ENCODE measurements around the gene ATP2B3.
"Not testable (repeated sequence)": the region's sequence is repeated elsewhere in the genome, so short reads cannot be mapped to it uniquely, and the experiment has no call there.

Gene ATP2B3

GRCh38 chrX:153599192-153600031, 82.0 kb downstream of the ATP2B3 start:
- Histone ChIP-seq H3K4me1 (ENCODE audit: insufficient read depth, low read length) (peaks cover 17% of the 10 kb centered on the region), H3K27ac (ENCODE audit: low read depth, low read length) (no peak overlapping the region), H3K9me3 (ENCODE audit: low read length) (no peaks in the 10 kb centered on the region), H3K9ac (ENCODE audit: low read length) (peak overlapping the region; percentile 46), H3K27me3 (ENCODE audit: control insufficient read depth in 1 of 2, insufficient read depth in 2 of 2, low read length in 2 of 2) (peaks cover 0 to 13% of the 10 kb centered on the region in 2 donors), H3K36me3 (ENCODE audit: insufficient read depth, low read length) (peaks cover 2% of the 10 kb centered on the region), H3K4me3 (ENCODE audit: low read depth in 1 of 2, low read length in 2 of 2) (peak overlapping the region; percentile 29 to 57)

- Histone ChIP-seq H3K9ac (ENCODE audit: low read length) (peak overlapping the region; percentile 46), H3K27ac (ENCODE audit: low read depth, low read length) (no peak overlapping the region), H3K27me3 (ENCODE audit: control insufficient read depth in 1 of 2, insufficient read depth in 2 of 2, low read length in 2 of 2) (peaks cover 0 to 13% of the 10 kb centered on the region in 2 donors)
Observed at GRCh38 chrX:153600032-153600373, 82.6 kb downstream of the ATP2B3 start.

GRCh38 chrX:153600921-153601320, 83.5 kb downstream of the ATP2B3 start:
- Histone ChIP-seq H3K4me1 (ENCODE audit: insufficient read depth, low read length) (peaks cover 17% of the 10 kb centered on the region), H3K27ac (ENCODE audit: low read depth, low read length) (no peak overlapping the region), H3K9ac (ENCODE audit: low read length) (no peak overlapping the region), H3K27me3 (ENCODE audit: control insufficient read depth in 1 of 2, insufficient read depth in 2 of 2, low read length in 2 of 2) (peaks cover 0 to 8% of the 10 kb centered on the region in 2 donors), H3K9me3 (ENCODE audit: low read length) (no peaks in the 10 kb centered on the region), H3K4me3 (ENCODE audit: low read depth in 1 of 2, low read length in 2 of 2) (no peak overlapping the region), H3K36me3 (ENCODE audit: insufficient read depth, low read length) (no peaks in the 10 kb centered on the region)

More at GRCh38 chrX:153600032-153600373, 82.6 kb downstream of the ATP2B3 start:
- Histone ChIP-seq H3K9me3 (ENCODE audit: low read length) (no peaks in the 10 kb centered on the region), H3K4me3 (ENCODE audit: low read depth in 1 of 2, low read length in 2 of 2) (peak overlapping the region; percentile 29 to 57), H3K4me1 (ENCODE audit: insufficient read depth, low read length) (peaks cover 17% of the 10 kb centered on the region), H3K36me3 (ENCODE audit: insufficient read depth, low read length) (no peaks in the 10 kb centered on the region)

DNA sequence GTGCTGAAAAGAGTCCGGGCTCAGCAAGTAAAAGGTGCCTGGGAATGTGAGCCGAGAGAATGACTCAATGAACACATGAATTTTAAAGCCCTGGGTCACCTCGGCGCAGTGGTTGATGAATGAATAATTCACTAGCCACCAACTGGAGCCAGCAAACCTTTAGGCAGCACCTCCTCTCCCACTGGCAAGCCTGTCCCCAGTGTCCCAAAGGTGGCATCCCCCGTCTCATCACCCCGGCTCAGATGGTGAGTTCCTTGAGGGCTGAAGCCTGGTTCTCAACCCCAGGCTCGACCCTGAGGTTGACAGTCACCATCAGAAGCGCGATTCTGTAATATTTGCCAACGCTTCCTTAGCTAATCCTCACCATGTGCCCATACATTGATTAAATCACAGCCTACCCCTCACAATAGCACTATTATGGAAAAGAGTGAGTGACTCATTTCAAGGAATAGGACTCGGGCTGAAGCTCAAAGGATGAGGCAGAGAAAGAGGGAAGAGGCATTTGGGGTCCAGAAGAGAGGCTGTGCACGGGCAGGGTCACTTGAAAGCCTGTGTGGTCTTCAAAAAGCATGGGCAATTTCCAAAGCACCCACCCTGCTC, 84.2 kb downstream of the ATP2B3 start:
- peaks cover 0 to 7% of the 10 kb centered on the region in 2 donors for H3K27me3 ChIP-seq (ENCODE audit: control insufficient read depth in 1 of 2, insufficient read depth in 2 of 2, low read length in 2 of 2)
- no peak overlapping the region for H3K9ac ChIP-seq (ENCODE audit: low read length)
- no peaks in the 10 kb centered on the region for H3K9me3 ChIP-seq (ENCODE audit: low read length)
- no peaks in the 10 kb centered on the region for H3K36me3 ChIP-seq (ENCODE audit: insufficient read depth, low read length)
- no peak overlapping the region for H3K4me3 ChIP-seq (ENCODE audit: low read depth in 1 of 2, low read length in 2 of 2)
- H3K4me1 ChIP-seq (ENCODE audit: insufficient read depth, low read length) = peaks cover 17% of the 10 kb centered on the region
- no peak overlapping the region for H3K27ac ChIP-seq (ENCODE audit: low read depth, low read length)

DNA sequence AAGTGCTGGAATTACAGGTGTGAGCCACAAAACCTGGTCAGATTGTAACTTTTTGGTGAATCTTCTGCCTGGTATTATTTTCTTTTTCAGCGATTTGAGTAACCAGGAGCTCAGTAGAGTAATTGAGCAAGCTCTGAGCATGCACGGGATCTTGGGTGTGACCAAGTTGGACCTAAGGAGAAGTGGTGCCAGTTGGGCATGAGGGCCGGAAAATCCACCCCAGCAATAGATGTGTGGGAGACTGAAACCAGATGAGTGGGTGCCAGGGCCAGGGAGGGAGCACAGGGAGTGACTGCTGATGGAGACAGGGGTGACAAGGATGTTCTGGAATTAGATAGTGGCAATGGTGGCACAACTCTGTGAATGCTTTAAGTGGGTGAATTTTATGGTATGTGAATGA, 85.2 kb downstream of the ATP2B3 start:
- Histone ChIP-seq H3K36me3 (ENCODE audit: insufficient read depth, low read length) (no peaks in the 10 kb centered on the region), H3K4me3 (ENCODE audit: low read depth in 1 of 2, low read length in 2 of 2) (no peak overlapping the region), H3K27ac (ENCODE audit: low read depth, low read length) (no peak overlapping the region), H3K27me3 (ENCODE audit: control insufficient read depth in 1 of 2, insufficient read depth in 2 of 2, low read length in 2 of 2) (peaks cover 0 to 7% of the 10 kb centered on the region in 2 donors), H3K9ac (ENCODE audit: low read length) (no peak overlapping the region), H3K4me1 (ENCODE audit: insufficient read depth, low read length) (peaks cover 17% of the 10 kb centered on the region), H3K9me3 (ENCODE audit: low read length) (no peaks in the 10 kb centered on the region)

GRCh38 chrX:153603131-153603656, 85.8 kb downstream of the ATP2B3 start:
- Histone ChIP-seq H3K27me3 (ENCODE audit: control insufficient read depth in 1 of 2, insufficient read depth in 2 of 2, low read length in 2 of 2) (peaks cover 0 to 7% of the 10 kb centered on the region in 2 donors), H3K4me3 (ENCODE audit: low read depth in 1 of 2, low read length in 2 of 2) (no peak overlapping the region), H3K9ac (ENCODE audit: low read length) (no peak overlapping the region), H3K9me3 (ENCODE audit: low read length) (no peaks in the 10 kb centered on the region), H3K36me3 (ENCODE audit: insufficient read depth, low read length) (no peaks in the 10 kb centered on the region), H3K4me1 (ENCODE audit: insufficient read depth, low read length) (peaks cover 11% of the 10 kb centered on the region), H3K27ac (ENCODE audit: low read depth, low read length) (no peak overlapping the region)

DNA sequence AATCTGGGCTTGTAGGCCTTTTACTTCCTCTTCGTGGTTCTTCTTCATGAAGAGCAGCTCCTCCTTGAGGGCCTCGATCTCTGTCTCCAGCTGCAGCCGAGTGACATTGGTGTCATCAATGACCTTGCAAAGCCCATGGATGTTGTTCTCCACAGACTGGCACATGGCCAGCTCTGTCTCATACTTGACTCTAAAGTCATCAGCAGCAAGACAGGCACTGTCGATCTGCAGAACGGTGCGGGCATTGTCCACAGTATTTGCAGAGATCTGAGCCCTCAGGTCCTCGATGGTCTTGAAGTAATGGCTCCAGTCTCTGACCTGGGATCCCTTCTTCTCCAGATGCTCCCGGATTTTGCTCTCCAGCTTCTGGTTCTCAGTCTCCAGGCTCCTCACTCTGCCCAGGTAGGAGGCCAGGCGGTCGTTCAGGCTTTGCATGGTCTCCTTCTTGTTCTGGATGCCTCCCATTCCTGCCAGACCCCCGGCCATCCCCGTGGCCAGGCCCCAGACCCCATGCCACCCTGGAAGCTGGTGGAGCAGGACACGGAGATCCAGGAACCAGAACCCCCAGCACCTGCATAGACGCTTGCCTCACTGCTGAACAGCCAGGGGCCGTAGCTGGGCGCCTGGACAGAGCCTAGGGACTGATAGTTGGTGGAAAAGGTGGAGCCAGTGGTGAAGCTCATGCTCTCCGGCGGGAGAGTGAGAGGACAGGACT, 87.4 kb downstream of the ATP2B3 start:
- not testable (repeated sequence) for H3K27me3 ChIP-seq (ENCODE audit: control insufficient read depth in 1 of 2, insufficient read depth in 2 of 2, low read length in 2 of 2); H3K36me3 ChIP-seq (ENCODE audit: insufficient read depth, low read length); H3K27ac ChIP-seq (ENCODE audit: low read depth, low read length); H3K9ac ChIP-seq (ENCODE audit: low read length); H3K4me3 ChIP-seq (ENCODE audit: low read depth in 1 of 2, low read length in 2 of 2); H3K4me1 ChIP-seq (ENCODE audit: insufficient read depth, low read length); H3K9me3 ChIP-seq (ENCODE audit: low read length)

- Histone ChIP-seq H3K27me3 (ENCODE audit: control insufficient read depth in 1 of 2, insufficient read depth in 2 of 2, low read length in 2 of 2) (peaks cover 0 to 4% of the 10 kb centered on the region in 2 donors), H3K36me3 (ENCODE audit: insufficient read depth, low read length) (no peaks in the 10 kb centered on the region), H3K4me3 (ENCODE audit: low read depth in 1 of 2, low read length in 2 of 2) (no peak overlapping the region), H3K9me3 (ENCODE audit: low read length) (no peaks in the 10 kb centered on the region), H3K4me1 (ENCODE audit: insufficient read depth, low read length) (no peaks in the 10 kb centered on the region), H3K27ac (ENCODE audit: low read depth, low read length) (no peak overlapping the region), H3K9ac (ENCODE audit: low read length) (no peak overlapping the region)
Observed at GRCh38 chrX:153606503-153606902, 89.1 kb downstream of the ATP2B3 start.

DNA sequence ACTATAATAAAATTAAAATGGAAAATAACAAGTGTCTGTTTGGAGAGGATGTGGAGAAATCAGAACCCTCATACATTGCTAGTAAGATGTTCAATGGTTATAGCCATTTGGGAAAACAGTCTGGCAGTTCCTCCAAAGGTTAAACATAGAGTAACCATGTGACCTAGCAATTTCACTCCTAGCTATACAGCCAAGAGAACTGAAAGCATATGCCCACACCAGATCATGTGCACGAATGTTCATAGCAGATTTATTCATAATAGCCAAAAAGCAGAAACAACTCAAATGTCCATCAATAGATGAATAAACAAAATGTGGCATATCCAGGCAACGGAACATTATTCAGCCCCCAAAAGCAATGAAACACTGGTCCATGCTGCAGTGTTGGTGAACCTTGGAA, 90.9 kb downstream of the ATP2B3 start:
- Histone ChIP-seq H3K9ac (ENCODE audit: low read length) (no peak overlapping the region), H3K27me3 (ENCODE audit: control insufficient read depth in 1 of 2, insufficient read depth in 2 of 2, low read length in 2 of 2) (peaks cover 0 to 6% of the 10 kb centered on the region in 2 donors), H3K4me1 (ENCODE audit: insufficient read depth, low read length) (no peaks in the 10 kb centered on the region), H3K4me3 (ENCODE audit: low read depth in 1 of 2, low read length in 2 of 2) (no peak overlapping the region), H3K9me3 (ENCODE audit: low read length) (no peaks in the 10 kb centered on the region), H3K36me3 (ENCODE audit: insufficient read depth, low read length) (no peaks in the 10 kb centered on the region), H3K27ac (ENCODE audit: low read depth, low read length) (no peak overlapping the region)

- H3K4me1 ChIP-seq (ENCODE audit: insufficient read depth, low read length) = no peaks in the 10 kb centered on the region
- H3K9ac ChIP-seq (ENCODE audit: low read length) = no peak overlapping the region
- H3K9me3 ChIP-seq (ENCODE audit: low read length) = no peaks in the 10 kb centered on the region
- H3K36me3 ChIP-seq (ENCODE audit: insufficient read depth, low read length) = no peaks in the 10 kb centered on the region
- H3K27ac ChIP-seq (ENCODE audit: low read depth, low read length) = no peak overlapping the region
- H3K27me3 ChIP-seq (ENCODE audit: control insufficient read depth in 1 of 2, insufficient read depth in 2 of 2, low read length in 2 of 2) = peaks cover 0 to 6% of the 10 kb centered on the region in 2 donors
- no peak overlapping the region for H3K4me3 ChIP-seq (ENCODE audit: low read depth in 1 of 2, low read length in 2 of 2)
Observed at GRCh38 chrX:153608806-153609205, 91.4 kb downstream of the ATP2B3 start.

Data from muscle layer of colon (tissue), 2 donors.